Glutamatergic neuron (in vitro differentiated cells): Measurements from ENCODE around the gene RAB31. TPM values are rescaled to one million over a fixed set of nuclear protein-coding genes. Genes with fewer than 3 reads are reported as not detected.

ENCODE experiments used
- DNase-seq: peaks from one replicate; pipeline ENCODE4 v3.0.0; 2022
- H3K27ac Mint-ChIP-seq: one replicate; pipeline ENCODE4 v1.8.0; 2020; ENCODE audit warnings: mild to moderate bottlenecking, mixed read lengths, inconsistent platforms; ENCODE audit not compliant: unreplicated experiment
- H3K27me3 Mint-ChIP-seq: one replicate; pipeline ENCODE4 v1.8.0; 2020; ENCODE audit warnings: mild to moderate bottlenecking, moderate library complexity, mixed read lengths, inconsistent platforms; ENCODE audit not compliant: unreplicated experiment
- H3K36me3 Mint-ChIP-seq: one replicate; pipeline ENCODE4 v1.8.0; 2020; ENCODE audit warnings: mild to moderate bottlenecking, mixed read lengths, inconsistent platforms; ENCODE audit not compliant: unreplicated experiment
- H3K4me1 Mint-ChIP-seq: one replicate; pipeline ENCODE4 v1.8.0; 2020; ENCODE audit warnings: mild to moderate bottlenecking, low read depth, mixed read lengths, inconsistent platforms; ENCODE audit not compliant: unreplicated experiment
- H3K4me3 Mint-ChIP-seq: one replicate; pipeline ENCODE4 v1.8.0; 2020; ENCODE audit warnings: mild to moderate bottlenecking, mixed read lengths, inconsistent platforms; ENCODE audit not compliant: unreplicated experiment
- H3K9me3 Mint-ChIP-seq: one replicate; pipeline ENCODE4 v1.8.0; 2020; ENCODE audit warnings: mild to moderate bottlenecking, moderate library complexity, mixed read lengths, inconsistent platforms; ENCODE audit not compliant: unreplicated experiment
- total RNA-seq: library from RNA; stranded (reverse); fragmentation: NEBNext Ultra II Directional; extraction: Animal tissue kit (Norgen Biotek cat#: 25700); gene quantifications from one replicate; pipeline ENCODE4 v1.2.1, GENCODE V29; 2021; ENCODE audit not compliant: unreplicated experiment
- TF ChIP-seq, protein P1 (sequence below): fragments of 200-600 bp; sonication (generic); IDR thresholded peaks from one replicate; pipeline ENCODE4 v1.5.0; 2021; ENCODE audit not compliant: partially characterized antibody, unreplicated experiment

RAB31 gene
- total RNA-seq, 1 donor from 2014 or later, result 4.1 TPM

DNA sequence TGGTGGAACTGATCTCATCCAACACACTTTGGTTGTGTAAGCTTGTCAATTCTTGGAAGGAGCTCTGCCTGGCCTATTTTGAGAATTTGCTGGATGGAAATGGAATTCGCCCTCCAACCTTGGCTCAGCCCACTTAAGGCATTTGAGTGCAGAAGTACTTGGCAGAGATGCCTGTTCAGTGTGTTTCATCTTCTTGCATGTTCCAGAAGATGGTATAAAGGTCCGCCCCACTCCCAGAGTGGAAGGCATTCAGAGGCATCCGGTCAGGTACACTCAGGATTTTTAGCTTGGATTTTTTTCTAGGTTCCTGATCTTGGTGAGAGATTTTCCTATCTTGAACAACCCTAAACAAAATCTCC lies 116.4 kb downstream of the RAB31 start:
- TF ChIP-seq, protein P1, sequence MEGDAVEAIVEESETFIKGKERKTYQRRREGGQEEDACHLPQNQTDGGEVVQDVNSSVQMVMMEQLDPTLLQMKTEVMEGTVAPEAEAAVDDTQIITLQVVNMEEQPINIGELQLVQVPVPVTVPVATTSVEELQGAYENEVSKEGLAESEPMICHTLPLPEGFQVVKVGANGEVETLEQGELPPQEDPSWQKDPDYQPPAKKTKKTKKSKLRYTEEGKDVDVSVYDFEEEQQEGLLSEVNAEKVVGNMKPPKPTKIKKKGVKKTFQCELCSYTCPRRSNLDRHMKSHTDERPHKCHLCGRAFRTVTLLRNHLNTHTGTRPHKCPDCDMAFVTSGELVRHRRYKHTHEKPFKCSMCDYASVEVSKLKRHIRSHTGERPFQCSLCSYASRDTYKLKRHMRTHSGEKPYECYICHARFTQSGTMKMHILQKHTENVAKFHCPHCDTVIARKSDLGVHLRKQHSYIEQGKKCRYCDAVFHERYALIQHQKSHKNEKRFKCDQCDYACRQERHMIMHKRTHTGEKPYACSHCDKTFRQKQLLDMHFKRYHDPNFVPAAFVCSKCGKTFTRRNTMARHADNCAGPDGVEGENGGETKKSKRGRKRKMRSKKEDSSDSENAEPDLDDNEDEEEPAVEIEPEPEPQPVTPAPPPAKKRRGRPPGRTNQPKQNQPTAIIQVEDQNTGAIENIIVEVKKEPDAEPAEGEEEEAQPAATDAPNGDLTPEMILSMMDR, result no peak
- no peak overlapping the region for H3K27ac Mint-ChIP-seq
- no peak for DNase-seq
- H3K36me3 Mint-ChIP-seq, result no peaks in the 10 kb centered on the region
- no peaks in the 10 kb centered on the region for H3K27me3 Mint-ChIP-seq
- H3K4me1 Mint-ChIP-seq, result peaks cover 7% of the 10 kb centered on the region
- no peak overlapping the region for H3K4me3 Mint-ChIP-seq
- no peaks in the 10 kb centered on the region for H3K9me3 Mint-ChIP-seq

DNA sequence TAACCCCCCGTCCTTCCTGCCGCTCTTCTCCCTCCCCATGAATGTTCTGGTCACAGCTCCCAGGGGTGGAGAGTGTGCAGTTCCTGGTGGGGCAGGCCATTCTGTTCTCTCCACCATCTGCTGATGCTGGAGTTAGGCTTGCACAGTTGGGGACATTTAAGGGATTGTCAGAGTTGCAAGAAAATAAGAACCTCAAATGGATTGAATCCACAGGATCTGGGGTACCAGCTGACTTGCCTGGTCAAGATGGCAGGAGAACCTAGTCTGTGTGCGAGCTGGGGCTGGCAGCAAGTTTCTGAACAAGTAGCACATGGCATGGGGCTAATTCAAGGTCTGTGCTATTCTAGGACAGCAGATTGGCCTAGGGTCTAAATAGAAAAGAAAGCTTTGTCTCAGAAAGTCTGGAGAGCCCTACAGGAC lies 116.9 kb downstream of the RAB31 start:
- H3K36me3 Mint-ChIP-seq, result no peaks in the 10 kb centered on the region
- no peak overlapping the region for H3K27ac Mint-ChIP-seq
- no peaks in the 10 kb centered on the region for H3K9me3 Mint-ChIP-seq
- peaks cover 7% of the 10 kb centered on the region for H3K4me1 Mint-ChIP-seq
- H3K4me3 Mint-ChIP-seq, result no peak overlapping the region
- DNase-seq, result no peak
- H3K27me3 Mint-ChIP-seq, result no peaks in the 10 kb centered on the region
- TF ChIP-seq, protein P1, result no peak

DNA sequence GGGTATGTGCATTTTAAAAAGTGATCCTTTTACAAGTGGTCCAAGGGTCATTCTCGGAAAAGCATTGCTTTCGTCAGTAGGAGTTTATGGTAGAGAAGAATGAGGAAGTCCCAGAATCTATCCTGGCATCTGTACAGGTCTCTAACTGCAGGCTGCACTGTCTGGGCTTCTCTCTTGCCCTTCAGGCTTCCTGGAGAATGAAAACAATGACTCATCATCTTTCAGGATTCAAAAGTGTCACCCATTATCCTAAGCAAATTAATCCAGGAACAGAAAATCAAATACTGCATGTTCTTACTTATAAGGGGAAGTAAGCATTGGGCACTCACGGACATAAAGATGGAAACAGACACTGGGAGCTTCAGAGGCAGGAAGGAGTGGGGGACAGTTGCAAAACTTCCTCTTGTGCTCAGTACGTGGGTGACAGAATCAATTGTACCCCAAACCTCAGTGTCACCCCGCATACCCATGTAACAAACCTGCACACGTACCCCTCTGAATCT lies 117.5 kb downstream of the RAB31 start:
- Mint-ChIP-seq H3K27ac (no peak overlapping the region), H3K27me3 (no peaks in the 10 kb centered on the region), H3K36me3 (no peaks in the 10 kb centered on the region), H3K4me3 (no peak overlapping the region), H3K4me1 (peaks cover 7% of the 10 kb centered on the region), H3K9me3 (no peaks in the 10 kb centered on the region)
- TF ChIP-seq, protein P1, result no peak
- no peak for DNase-seq

DNA sequence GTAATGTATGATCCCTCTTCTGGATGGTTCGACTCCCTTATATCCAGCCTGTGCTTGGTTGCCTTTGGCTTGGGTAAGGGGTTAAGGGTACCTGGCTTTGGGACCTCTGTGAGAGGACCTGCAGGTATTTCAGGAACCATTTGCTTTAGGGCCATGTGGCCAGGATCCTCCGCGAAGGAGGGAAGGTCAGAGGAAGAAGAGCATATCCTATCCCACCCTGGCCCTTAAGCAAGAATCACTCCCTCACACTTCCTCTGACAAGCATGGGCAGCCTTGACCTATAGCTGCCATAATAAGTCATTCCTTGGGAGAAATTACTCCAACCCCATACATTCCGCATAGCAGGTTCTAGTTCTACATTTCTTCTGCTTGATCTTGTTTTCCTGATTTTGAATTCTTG lies 118.6 kb downstream of the RAB31 start:
- no peak for DNase-seq
- Mint-ChIP-seq H3K9me3 (no peaks in the 10 kb centered on the region), H3K27ac (no peak overlapping the region), H3K4me3 (no peak overlapping the region), H3K27me3 (no peaks in the 10 kb centered on the region), H3K4me1 (peaks cover 7% of the 10 kb centered on the region), H3K36me3 (no peaks in the 10 kb centered on the region)
- TF ChIP-seq, protein P1, result no peak

DNA sequence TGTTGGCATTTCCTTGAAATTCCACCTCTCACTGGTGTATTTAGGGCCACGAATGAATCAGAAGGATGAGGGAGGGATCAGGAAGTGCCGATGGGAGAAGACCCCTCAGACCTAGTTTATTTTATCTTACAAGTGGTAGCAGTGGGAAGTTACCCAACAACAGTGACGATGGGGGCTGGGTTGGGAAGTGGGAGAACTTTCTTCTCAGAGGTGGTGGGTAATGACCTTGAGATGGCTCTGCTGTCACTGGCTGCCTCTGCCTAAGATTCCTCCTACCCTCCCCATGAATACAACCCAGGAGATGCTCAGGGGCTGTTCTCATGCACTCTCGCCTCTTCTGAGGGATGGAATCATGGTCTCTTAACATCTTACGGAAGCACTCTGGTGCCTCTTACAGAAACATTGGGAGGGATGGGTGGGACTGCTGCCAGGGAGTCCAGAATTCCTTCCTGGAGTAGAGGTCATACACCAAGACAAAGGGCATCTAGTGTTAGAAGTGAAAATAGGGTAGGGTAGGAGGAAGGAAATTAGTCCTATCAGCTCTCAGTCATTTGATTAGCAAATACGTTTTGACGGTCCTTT lies 119.2 kb downstream of the RAB31 start:
- no peak for DNase-seq
- Mint-ChIP-seq H3K27ac (no peak overlapping the region), H3K27me3 (no peaks in the 10 kb centered on the region), H3K4me3 (no peak overlapping the region), H3K36me3 (peaks cover 3% of the 10 kb centered on the region), H3K9me3 (no peaks in the 10 kb centered on the region), H3K4me1 (peaks cover 7% of the 10 kb centered on the region)
- TF ChIP-seq, protein P1, result no peak
